ENCODE data around the gene TEX2.

Gene TEX2

DNA sequence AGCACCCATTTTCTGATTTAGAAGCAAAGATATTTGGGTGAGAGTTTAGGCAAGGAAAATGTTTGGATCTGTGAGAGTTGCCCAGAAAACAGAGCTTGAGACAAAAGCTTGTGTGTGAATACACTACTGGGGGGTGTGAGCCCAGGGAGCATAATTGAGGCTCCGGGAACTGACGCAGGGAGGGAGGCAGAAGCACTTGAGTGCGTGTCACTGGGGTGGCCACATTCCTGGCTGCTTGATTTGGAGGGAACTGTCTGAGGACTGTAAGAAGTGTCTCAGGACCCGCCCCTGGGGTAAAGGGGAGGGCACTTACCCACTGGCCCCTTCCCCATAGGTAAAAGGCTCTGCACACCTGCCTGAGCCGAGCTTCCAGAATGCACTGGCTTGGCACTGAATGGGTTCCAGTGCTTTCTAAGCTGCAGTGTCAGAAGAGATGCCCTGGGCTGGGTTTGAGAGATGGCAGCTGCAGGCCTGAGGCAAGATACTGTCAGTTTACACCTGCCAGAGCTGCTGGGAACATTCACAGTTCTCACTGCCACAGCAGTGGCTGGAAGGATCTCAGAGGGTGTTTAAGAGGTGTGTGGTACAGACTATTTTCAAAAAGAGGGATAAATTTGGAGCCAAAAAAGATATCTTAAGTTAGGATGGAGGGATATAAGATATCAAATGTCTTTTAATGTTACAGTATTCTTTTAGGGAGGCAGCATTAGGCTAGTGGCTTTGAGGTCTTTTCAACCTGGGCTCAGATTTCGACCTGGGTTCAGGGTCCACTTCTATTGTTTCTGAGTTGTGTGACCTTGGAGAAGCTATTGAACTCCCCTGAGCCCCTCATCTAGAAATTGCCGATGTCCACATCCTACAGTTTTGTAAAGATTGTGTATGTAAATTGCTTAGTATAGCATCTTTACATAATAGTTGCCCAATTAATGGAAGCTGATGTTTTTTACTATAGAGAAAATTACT lies 6.9 kb upstream of the TEX2 start:
- DNase-seq: no peak

DNA sequence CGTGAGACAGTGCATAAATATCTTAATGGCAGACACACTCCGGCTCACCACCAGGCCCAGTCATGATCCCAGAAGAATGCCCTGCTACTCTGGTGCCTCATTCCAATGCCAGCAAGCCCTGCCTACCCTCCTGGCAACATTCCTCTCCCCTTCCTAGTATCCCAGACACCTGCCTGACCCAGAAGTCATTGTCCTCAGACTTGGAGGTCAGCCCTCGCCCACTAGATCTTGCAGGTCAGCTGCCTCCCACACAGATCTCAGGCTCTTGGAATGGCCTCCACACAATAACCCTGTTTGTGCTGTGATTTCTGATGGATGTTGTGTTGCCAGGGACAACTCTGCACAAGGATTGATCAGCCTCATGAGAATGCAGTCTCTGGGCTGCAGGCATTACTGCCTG lies 1.8 kb upstream of the TEX2 start:
- DNase-seq: no peak

DNA sequence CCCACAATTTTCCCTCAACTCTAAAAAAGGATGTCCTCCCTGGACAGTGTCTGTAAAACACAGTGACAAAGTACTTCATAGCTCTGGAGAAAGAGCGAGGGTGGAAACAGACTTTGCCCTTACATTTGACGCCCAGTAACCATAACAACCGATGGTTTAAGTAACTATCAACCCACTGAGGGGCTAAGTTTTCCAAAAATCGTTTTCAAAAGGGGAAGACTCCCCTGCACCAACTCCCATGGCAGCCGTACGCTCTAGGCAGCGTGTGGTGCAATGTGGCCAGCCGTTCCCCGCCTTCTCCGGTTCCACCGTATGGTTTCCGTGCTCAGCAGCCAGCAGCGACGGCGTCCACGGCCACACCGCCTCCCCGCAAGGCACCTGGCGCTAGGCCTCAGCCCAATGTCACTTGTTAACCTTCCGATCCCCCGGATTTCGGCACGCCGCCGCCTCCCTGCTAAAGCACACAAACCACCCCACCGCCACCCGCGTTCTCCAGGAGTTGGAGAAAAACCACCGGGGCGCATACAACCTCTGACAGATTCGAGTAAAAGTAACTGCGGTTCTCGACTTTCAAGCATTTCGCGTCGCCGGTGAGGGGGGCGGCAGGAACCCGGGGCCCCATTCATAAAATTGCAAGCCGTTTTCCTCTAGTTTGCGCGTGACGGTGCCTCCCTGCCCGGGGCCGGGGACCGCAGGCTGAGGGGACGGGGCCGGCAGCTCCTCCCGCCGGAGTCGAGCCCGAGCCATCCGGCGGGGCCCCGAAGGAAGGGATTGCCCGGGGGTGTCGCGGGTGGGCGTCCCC lies 661 bp downstream of the TEX2 start:
- DNase-seq: peak; percentile 52

DNA sequence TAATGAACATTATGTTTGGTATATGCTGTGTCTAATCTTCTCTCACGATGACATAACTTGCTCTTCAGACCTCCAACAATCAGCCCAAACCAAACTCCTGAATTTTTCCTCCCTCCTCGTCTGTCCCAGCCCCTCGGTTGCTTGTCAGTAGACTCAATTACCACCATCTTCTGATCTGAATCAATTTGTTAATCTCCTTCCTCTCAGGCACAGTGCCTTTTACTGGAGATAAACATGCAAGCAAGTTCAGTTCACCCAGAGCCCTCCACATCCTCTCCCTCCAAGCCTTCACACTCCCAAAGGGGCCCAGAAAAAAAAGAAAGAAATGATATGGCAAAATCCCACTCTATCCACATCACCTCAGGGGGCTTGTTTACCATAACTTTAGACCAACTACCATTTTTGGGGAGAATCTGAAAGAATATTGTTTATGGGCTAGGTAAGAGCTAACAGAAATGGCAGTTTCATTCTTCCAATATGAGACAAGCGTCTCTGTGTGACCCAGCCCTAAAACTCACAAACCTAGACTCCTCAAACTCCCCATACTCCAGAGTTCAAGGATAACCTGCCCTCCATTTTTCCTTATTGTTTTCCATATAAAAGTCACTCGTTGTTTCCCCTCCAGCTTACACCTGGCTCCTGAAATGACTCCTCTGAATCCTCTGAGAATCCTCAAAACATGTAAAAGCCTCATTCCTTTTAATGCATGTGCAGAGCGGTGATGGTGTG lies 1.5 kb downstream of the TEX2 start:
- no peak for DNase-seq

DNA sequence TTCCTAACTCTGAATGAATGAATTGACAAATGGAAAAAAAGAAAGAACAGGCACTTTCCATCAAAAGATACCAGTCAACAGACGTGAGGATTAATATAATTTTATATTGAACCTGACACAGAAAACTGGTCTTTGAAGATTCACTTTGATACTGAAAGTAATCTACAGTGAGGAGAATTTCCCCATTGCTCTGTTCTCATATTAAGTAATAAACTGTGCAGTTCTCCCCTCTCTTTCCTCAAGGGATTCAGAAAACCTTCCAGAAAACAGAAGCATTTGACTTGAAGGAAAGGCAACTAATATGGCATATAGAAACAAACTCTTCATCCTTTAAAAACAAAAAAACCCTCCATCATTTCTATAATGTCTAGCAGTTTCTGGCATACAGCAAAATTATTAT lies 2.2 kb downstream of the TEX2 start:
- DNase-seq: no peak

DNA sequence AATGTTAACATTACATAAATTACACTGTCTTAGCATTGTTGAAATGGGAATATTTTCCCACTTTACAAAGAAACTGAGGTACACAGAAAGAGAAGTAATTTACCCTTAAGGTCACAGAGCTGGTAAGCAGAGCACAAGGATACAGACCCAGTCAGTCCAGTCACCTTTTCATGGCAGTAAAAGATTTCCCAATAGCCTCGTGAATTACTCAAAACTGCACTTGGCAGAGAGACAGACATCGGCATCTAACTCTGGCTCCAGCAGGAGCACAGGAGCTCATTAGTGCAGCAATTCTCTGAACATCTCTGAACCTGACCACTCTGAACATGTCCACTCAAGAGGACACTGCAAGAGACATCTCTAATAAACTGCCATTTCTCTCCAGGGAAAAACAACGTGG lies 3.1 kb downstream of the TEX2 start:
- DNase-seq: no peak

DNA sequence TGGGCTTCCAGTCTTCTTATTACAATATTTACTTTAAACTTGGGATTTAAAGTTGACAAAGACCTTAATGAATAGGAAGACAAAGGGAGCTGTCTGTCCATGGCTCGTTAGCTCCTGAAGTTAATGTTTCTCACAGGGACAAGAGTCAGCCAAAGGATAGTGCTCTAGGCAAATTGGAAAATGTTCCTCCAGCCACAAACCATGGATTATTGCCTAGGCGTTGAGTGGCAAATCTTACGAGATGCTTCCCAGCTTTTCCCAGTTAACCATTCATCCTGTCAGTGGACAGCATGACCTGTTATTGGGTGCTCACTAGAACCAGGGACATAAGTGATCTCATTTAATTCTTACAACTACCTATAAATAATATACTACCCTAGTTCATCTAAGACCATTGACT lies 3.6 kb downstream of the TEX2 start:
- no peak for DNase-seq

DNA sequence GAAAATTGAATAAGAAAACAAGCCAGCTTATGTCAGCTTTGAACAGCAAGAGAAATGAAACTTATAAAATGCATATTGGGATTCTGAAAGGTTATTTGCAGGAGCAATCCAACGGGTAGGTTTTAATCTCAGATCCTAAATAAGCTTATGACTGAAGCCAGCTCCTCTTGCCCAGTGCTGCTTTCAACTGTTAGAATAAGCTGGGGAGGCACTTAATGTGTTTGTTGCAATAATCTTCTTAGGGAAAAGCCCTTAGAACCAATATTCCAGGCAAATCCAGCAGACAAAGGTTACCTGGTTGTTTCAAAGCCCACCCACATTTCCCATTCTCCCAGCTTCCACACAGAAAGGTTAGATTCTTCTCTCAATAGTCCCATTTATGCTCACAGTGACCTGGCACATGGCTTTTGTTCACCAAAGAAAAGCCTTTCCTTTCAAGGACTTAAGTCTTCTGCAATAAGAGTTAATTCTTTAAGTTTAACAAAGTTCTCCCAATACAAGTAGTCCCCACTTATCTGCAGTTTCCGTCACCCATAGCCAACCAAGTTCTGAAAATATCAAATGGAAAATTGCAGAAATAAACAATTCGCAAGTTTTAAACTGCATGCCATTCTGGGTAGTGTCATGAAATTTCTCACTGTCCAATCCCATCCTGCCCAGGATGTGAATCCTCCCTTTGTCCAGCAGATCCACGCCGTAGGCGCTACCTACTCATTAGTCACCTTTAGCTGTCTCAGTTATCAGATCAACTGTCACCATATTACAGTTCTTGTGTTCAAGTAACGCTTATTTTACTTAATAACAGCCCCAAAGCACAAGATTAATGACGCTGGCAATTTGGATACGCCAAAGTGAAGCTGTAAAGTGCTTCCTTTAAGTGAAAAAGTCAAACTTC lies 5.9 kb downstream of the TEX2 start:
- DNase-seq: no peak

DNA sequence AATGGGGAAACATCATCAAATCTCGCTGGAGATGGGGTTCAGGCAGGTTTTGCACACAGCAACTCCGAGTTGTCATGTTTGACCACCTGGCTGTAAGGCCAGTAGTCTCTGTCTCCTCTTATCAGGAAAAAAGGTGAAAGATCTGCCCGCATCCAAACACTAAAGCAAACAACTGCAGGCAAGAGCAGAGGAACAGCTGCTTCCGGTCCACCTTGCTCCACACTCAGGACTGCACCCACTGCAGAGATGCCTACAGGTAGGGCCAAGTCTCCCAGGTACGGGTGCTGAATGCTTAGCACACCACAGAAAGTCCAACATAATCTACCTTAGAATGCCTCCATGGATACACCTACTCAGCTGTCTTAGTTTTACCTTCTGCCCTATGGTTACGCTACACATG lies 7.3 kb downstream of the TEX2 start:
- peak; percentile 88 for DNase-seq

DNA sequence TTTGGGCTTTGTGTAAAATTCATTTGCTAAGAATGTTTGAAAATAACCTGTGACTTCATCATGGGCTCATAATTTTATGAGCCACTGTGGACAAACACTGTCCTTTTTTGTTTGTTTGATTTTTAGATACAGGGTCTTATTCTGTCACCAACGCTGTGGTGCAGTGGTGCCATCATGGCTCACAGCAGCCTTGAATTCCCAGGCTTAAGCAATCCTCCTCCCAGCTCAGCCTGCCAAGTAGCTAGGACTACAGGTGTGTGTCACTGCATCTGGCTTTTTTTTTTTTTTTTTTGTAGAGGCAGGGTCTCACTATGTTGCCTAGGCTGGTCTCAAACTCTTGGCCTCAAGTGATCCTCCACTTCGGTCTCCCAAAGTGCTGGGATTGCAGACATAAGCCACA lies 8.3 kb downstream of the TEX2 start:
- peak; percentile 38 for DNase-seq

DNA sequence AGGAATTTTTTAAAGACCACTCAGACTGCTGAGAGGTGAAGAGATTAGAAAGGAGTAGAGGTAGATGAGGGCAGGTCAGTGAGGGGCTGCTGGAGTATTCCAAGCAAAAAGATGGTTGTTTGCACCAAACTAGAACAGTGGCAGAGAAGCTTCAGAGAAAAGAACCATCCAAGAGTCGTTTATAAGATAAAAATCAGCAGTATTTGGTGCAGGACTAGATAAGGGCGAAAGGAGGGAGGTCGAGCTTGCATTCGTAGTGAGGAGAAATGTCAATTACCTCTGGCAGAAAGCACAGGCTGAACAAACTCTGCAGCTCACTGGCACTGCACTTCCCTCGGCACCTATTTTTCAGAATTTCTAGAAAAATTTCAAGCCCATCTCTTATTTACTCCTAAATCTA lies 9.6 kb downstream of the TEX2 start:
- no peak for DNase-seq

DNA sequence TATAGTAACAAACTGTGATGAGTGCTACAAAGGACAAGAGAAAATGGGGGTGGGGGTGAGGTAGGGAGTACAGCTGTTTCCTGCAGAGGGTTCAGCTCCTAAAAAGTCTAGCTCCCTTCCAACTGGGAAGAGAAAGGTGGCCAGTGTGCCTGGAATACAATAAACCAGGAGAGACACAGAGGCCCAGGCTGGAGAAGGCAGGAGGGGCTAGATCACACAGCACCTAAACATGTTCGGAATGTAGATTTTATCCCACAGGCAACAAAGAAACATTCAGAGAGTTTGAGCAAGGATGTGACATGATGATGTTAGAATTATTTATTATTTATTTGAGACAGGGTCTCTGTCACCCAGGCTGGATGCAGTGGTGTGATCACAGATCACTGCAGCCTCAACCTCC lies 10.2 kb downstream of the TEX2 start:
- no peak for DNase-seq

DNA sequence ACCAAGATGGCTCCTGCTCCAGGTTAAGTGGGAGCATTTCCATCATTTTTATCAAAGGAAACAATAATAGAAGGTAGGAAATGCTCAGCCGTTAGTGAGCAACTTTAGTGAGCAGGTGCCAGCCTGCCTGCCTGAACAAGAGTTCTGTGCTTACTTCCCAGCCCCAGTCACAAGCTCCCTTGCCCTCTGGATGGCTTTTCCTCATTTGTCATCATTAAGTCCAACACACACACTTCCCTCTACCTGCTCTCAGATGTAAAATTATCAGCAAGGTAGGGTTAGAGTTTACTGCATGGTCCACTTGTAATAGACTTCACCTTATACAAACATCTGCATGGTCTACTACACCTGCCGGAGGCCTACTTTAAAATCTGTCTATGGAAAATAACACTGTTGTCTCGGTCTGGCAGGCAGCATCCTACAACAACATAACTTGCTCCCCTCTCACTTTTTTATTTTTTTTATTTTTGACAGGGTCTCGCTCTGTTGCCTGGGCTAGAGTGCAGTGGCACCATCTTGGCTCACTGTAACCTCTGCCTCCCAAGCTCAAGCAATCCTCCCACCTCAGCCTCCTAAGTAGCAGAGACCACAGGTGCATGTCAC lies 12.7 kb downstream of the TEX2 start:
- DNase-seq: peak; percentile 13

DNA sequence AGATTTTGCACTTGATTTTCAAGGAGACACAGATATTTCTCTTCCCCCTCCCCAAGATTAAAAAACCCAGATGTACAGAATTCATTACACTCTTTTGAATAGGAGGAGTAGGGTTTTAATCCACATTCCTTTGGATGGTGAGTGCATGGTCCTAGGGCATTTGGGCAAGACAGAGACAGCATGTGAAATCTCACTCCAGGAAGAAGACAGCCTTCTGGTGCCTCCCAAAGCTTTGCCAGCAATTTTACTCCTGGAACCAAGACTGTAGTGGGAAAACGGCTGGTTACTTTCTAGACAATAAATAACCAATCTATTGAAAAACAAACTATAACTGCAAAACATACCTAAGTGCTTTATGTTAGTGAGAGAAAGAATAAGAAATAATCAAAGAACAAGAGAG lies 15.2 kb downstream of the TEX2 start:
- no peak for DNase-seq

DNA sequence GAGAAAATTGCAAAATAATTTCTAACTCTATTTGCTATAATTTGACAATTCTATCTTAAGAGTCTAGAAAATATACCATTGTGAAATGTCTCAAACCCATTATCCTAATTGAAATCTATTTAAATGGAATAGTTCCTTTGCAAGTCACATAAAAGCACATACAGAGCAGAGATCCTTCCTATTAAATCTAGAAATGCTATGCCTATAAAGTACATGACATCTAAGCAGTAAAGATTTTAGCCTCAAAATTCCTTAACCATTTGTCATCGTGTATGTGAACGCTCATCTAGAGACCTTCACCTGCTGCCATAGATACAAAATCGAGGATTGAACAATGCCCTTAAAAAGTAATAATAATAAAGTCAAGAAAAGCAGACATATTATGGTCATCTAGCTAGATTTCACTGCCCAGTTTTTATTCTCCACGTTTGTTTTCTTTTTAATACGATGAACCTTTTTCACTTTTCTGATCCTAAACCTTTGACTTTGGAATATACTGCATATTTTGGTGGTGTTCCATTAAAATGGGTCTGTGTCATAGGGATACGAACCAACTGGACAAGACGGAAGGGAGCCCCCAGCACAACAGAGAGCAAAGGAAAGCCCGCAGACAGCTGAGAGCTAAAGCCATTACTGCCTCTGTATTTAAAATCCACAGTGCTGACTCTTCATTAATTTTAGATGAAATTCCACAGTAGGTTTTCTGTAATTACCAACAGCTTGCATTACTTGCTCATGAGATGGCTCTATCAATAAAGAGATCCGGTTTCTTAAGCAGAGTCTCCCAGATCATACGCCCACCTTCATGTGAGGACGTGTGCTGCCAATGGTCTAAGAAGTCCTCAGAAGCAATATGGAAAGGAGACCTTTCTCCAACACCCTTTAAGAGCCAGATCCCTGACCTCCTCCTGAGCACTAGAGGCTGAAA lies 17.6 kb downstream of the TEX2 start:
- DNase-seq: no peak

DNA sequence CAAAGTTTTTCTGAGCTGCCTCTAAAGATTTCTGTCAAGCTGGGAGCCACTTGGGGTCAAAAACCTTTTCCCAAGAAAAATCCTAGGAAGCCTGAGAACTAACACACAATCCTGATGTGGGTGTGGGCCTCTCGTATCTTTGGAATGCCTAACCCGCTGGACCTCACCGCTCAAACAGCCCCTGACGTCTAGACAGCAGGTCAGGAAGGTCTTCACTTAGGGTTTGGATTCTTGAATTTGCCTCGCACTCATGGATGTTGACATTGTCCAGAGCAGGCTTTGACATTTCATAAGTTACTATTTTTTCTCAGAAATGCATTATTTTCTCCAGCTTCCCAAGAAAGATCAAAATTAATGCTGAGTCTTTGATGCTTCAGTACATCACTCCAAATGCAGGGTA lies 18.9 kb downstream of the TEX2 start:
- DNase-seq: no peak

DNA sequence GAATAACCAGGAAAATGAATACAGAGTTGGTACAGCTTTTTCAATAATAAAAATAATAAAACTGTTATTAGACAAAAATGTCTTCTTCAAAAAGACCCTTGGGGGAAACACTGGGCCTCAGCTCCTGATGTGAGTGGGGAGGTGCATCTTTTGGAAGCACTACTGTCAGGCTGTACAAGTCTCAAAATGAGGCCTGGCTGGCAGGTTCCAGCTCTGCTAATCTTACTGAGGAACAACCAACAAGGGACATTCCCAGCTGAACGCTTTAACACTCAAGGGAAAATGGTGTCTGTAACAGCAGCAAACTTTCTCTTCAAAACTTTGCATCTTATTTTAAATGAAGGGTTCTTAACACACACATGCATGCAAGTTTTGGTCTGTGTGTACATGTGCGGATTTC lies 19.7 kb downstream of the TEX2 start:
- DNase-seq: no peak

DNA sequence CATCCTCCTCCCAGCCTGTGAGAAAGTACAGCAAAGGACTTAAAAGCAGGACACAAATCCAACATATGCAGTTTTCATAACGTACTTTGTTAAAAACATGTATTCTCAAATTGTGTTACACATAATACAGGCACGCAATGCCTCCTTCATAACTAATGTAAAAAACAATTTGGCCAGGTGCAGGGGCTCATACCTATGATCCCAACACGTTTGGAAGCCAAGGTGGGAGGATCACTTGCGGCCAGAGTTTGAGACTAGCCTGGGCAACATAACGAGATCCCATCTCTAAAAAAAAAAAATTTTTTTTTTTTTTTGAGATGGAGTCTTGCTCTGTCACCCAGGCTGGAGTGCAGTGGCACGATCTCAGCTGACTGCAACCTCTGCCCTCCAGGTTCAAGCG lies 20.4 kb downstream of the TEX2 start:
- DNase-seq: no peak

DNA sequence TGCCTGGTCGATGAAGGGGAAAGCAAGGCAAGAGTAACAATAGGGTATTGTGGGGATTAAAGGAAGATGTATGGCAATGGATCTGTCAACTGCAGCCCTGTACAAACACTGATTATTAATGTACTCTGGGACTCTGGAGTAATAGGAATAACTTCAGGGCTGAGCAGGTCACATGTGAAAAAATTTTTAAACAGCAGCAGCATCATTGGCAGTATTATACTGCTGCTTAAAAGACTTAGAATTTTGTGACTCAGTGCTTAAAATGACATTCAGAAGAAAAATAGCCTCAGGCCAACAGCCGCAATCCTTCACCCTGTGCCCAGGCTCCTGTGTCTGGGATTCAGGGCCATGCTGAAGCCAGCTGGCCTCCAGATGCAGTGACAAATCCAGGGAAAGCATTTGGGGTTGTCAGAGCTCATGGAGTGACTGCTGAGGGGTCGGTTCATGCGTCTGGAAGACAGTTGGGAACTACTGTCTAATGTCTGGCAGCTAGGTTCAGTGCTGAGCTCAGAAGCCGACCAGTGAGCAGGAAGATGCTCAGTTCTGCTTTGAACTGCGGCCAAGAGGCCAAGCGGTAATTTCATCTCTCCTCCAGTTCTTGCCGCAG lies 22.2 kb downstream of the TEX2 start:
- DNase-seq: no peak

DNA sequence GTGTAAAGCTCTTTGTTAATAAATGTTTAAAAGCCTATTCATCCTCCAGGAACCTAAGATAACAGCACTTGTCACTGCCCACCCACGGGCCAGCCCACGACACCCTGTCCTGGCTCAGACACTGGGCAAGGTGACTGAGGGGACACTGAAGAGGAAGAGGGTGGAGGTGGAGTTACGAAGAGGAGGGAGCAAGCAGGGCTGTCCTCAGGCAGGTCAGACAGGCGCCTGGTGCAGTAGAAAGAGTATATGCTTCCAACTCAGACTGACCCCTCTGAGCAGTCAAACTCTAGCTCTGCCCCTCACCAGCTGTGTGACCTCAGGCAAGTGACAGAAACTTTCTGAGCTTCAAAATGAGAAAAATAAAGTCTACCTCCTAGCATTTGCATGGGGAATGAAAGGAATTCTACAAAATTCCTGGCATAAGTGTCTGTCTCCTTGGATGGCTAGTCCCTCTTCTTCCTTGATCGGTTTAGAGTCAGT lies 22.8 kb downstream of the TEX2 start:
- no peak for DNase-seq

Measured in NCI-H146 (cell line).